CD8-positive, alpha-beta memory T cell (primary cell): ENCODE measurements around the gene PDZRN4. TPM values are rescaled to one million over a fixed set of nuclear protein-coding genes. Genes with fewer than 3 reads are reported as not detected.

Experiments used
- CTCF ChIA-PET: fragments of 350-600 bp; sonication (Branson Sonifier 250); formaldehyde crosslinking; loops from one replicate; lab custom pipeline; 2021; ENCODE audit warnings: antibody characterized with exemption; lab: Charles Lee
- POLR2A ChIA-PET: fragments of 350-600 bp; sonication (Branson Sonifier 250); formaldehyde crosslinking; loops from one replicate; lab custom pipeline; 2021; ENCODE audit warnings: antibody characterized with exemption; lab: Charles Lee
- DNase-seq, 5 donors: peaks; one replicate each; pipeline versions ENCODE4 v3.0.0 to v3.0.0-alpha.2; 2020 to 2022; ENCODE audit warnings: mixed read lengths in 1 of 5
- H3K27ac ChIP-seq: one replicate; pipeline ENCODE4 v1.7.0; 2013; ENCODE audit warnings: low read depth, mild to moderate bottlenecking, low read length, moderate library complexity
- H3K27me3 ChIP-seq: 2 replicates; pipeline ENCODE4 v1.7.0; 2013; ENCODE audit warnings: low read length, mild to moderate bottlenecking; ENCODE audit not compliant: insufficient read depth, poor library complexity, severe bottlenecking
- H3K36me3 ChIP-seq: 2 replicates; pipeline ENCODE4 v1.7.0; 2013; ENCODE audit warnings: mild to moderate bottlenecking, low read length, moderate library complexity; ENCODE audit not compliant: insufficient read depth
- H3K4me1 ChIP-seq: 2 replicates; pipeline ENCODE4 v1.7.0; 2013; ENCODE audit warnings: mild to moderate bottlenecking, low read length, moderate library complexity; ENCODE audit not compliant: insufficient read depth
- H3K4me3 ChIP-seq: 2 replicates; pipeline ENCODE4 v1.7.0; 2013; ENCODE audit warnings: mild to moderate bottlenecking, low read length
- H3K9me3 ChIP-seq: 2 replicates; pipeline ENCODE4 v1.7.0; 2013; ENCODE audit warnings: mild to moderate bottlenecking, low read length
- H3K27ac Mint-ChIP-seq, 8 donors: one replicate each; pipeline ENCODE4 v1.8.0; 2020 to 2021; ENCODE audit warnings: mixed read lengths in 8 of 8, mild to moderate bottlenecking in 6 of 8, inconsistent platforms in 3 of 8, moderate library complexity in 3 of 8
- H3K27me3 Mint-ChIP-seq, 2 donors: one replicate each; pipeline ENCODE4 v1.8.0; 2020 to 2021; ENCODE audit warnings: mixed read lengths in 2 of 2, mild to moderate bottlenecking in 1 of 2, moderate library complexity in 1 of 2
- H3K36me3 Mint-ChIP-seq, 3 donors: one replicate each; pipeline ENCODE4 v1.8.0; 2020 to 2021; ENCODE audit warnings: mixed read lengths in 3 of 3, inconsistent platforms in 1 of 3, mild to moderate bottlenecking in 1 of 3
- H3K4me1 Mint-ChIP-seq, 3 donors: one replicate each; pipeline ENCODE4 v1.8.0; 2020 to 2021; ENCODE audit warnings: mixed read lengths in 3 of 3, inconsistent platforms in 1 of 3, mild to moderate bottlenecking in 1 of 3
- H3K4me3 Mint-ChIP-seq, 7 donors: one replicate each; pipeline ENCODE4 v1.8.0; 2020 to 2021; ENCODE audit warnings: mixed read lengths in 7 of 7, mild to moderate bottlenecking in 6 of 7, moderate library complexity in 4 of 7, inconsistent platforms in 2 of 7
- H3K9me3 Mint-ChIP-seq, 5 donors: one replicate each; pipeline ENCODE4 v1.8.0; 2020 to 2022; ENCODE audit warnings: mixed read lengths in 5 of 5, mild to moderate bottlenecking in 3 of 5, moderate library complexity in 2 of 5, inconsistent platforms in 1 of 5
- polyA plus RNA-seq: library from polyadenylated mRNA; unstranded; fragments of 300-500 nt; fragmentation: Illumina TruSeq; gene quantifications from one replicate; pipeline ENCODE4 v1.2.3, GENCODE V29; 2021
- total RNA-seq, 2 experiments: library from RNA; stranded (reverse); gene quantifications; one replicate each; pipeline ENCODE4 v1.2.3, GENCODE V29; 2021

The PDZRN4 gene
- total and polyA plus RNA-seq, 3 experiments from 2014 or later = not detected

DNA sequence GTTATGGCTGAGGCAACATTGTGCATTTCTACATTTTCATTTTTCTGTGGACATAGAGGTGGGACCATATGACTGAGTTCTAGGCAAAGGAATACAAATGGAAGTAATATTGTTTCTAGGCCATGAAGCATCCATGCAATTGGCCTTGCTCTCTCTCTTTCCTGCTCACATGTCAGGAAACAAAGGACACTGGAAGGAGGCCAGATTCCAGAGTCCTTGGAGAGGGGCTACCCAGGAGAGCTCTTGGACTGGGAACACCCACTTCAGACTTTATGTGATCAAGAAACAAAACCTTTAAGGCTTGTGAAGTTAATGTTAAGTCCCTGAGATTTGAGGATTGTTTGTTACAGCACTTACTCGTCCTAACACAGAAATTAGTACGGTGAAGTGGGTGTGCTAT, 32.8 kb downstream of the PDZRN4 start:
- DNase-seq = no peak
- no peaks in the 10 kb centered on the region for H3K9me3 Mint-ChIP-seq
- peaks cover 0 to 1% of the 10 kb centered on the region in 2 donors for H3K27me3 Mint-ChIP-seq
- H3K4me1 Mint-ChIP-seq = no peaks in the 10 kb centered on the region
- H3K4me3 Mint-ChIP-seq = no peak overlapping the region
- Histone ChIP-seq H3K9me3 (no peaks in the 10 kb centered on the region), H3K4me1 (no peaks in the 10 kb centered on the region), H3K27ac (no peak overlapping the region), H3K4me3 (no peak overlapping the region), H3K27me3 (no peaks in the 10 kb centered on the region), H3K36me3 (no peaks in the 10 kb centered on the region)
- POLR2A ChIA-PET = no interaction called here
- CTCF ChIA-PET = no interaction called here
- H3K27ac Mint-ChIP-seq = no peak overlapping the region
- H3K36me3 Mint-ChIP-seq = no peaks in the 10 kb centered on the region

DNA sequence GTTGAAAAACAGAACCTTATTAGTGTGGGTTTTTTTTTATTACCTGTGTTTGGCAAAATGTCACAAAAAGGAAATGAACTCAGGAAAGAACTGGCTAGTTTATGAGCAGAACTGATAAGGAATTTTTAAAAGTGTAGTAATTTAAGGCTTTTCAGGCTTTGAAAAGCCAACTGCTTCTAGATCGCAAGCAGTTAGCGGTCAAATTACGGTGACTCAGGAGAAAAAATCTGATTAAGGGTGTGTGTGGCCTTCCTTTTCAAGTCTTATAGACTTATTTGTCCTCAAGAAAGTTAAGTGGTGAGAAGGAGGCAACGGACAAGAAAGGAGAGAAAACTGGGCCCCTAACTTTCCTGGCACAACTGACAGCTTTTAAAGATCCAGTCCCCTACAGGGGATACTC, 33.4 kb downstream of the PDZRN4 start:
- POLR2A ChIA-PET = no interaction called here
- H3K9me3 Mint-ChIP-seq = no peaks in the 10 kb centered on the region
- no peak overlapping the region for H3K27ac Mint-ChIP-seq
- DNase-seq = no peak
- Histone ChIP-seq H3K9me3 (no peaks in the 10 kb centered on the region), H3K27ac (no peak overlapping the region), H3K4me3 (no peak overlapping the region), H3K27me3 (no peaks in the 10 kb centered on the region), H3K4me1 (no peaks in the 10 kb centered on the region), H3K36me3 (no peaks in the 10 kb centered on the region)
- H3K4me1 Mint-ChIP-seq = no peaks in the 10 kb centered on the region
- CTCF ChIA-PET = no interaction called here
- H3K4me3 Mint-ChIP-seq = no peak overlapping the region
- H3K36me3 Mint-ChIP-seq = no peaks in the 10 kb centered on the region
- peaks cover 0 to 4% of the 10 kb centered on the region in 2 donors for H3K27me3 Mint-ChIP-seq

DNA sequence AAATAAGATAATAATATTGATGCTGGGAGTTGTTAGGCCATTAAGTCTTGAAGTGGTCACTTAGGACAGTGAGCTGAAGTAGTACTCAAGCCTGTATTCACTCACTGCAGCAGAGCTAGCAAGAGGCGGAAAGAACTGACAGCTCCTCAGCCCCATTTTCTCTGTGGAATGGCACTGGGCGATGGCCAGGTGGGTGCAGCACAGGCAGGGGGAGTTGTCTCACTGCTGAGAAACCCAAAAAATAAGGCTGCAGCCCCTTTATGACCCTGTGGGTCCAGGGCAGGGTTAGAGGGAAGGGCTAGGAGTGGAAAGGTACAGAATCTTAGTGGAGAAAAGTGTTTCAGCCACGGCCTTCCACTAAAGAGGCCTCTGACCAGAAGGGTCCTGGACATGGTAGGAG, 35.5 kb downstream of the PDZRN4 start:
- Mint-ChIP-seq H3K4me3 (no peak overlapping the region), H3K27ac (no peak overlapping the region), H3K4me1 (no peaks in the 10 kb centered on the region), H3K27me3 (peaks cover 0 to 4% of the 10 kb centered on the region in 2 donors), H3K36me3 (no peaks in the 10 kb centered on the region), H3K9me3 (no peaks in the 10 kb centered on the region)
- CTCF ChIA-PET = no interaction called here
- Histone ChIP-seq H3K4me1 (no peaks in the 10 kb centered on the region), H3K27ac (no peak overlapping the region), H3K4me3 (no peak overlapping the region), H3K36me3 (no peaks in the 10 kb centered on the region), H3K9me3 (no peaks in the 10 kb centered on the region), H3K27me3 (no peaks in the 10 kb centered on the region)
- POLR2A ChIA-PET = no interaction called here
- DNase-seq = no peak

DNA sequence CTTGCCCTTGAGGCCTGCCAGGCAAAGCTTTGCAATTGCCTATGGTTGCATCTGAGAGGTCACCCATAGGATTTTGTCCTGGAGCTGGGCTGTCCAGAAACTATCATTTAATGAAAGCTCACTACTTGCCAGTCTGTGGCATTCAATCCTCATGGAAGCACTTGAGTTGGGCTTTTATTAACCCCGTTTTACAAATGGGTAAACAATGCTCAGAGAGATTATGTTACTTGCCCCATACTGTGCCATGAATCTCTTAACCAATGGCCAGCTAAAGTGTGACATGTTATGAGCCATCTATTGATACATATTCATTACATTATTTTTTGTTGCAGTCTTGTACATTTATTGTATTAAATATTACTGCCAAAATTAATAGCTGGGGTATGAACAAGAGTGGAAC, 35.9 kb downstream of the PDZRN4 start:
- CTCF ChIA-PET = no interaction called here

GRCh38 chr12:41225179-41225578, 37.1 kb downstream of the PDZRN4 start:
- peaks cover 0 to 5% of the 10 kb centered on the region in 2 donors for H3K27me3 Mint-ChIP-seq
- no peaks in the 10 kb centered on the region for H3K4me1 Mint-ChIP-seq
- Histone ChIP-seq H3K4me3 (no peak overlapping the region), H3K9me3 (no peaks in the 10 kb centered on the region), H3K27me3 (no peaks in the 10 kb centered on the region), H3K4me1 (no peaks in the 10 kb centered on the region), H3K27ac (no peak overlapping the region), H3K36me3 (no peaks in the 10 kb centered on the region)
- H3K9me3 Mint-ChIP-seq = no peaks in the 10 kb centered on the region
- POLR2A ChIA-PET = no interaction called here
- no peak overlapping the region for H3K27ac Mint-ChIP-seq
- H3K36me3 Mint-ChIP-seq = no peaks in the 10 kb centered on the region
- DNase-seq = no peak
- H3K4me3 Mint-ChIP-seq = no peak overlapping the region
- CTCF ChIA-PET = no interaction called here

More for the DNA sequence above, 35.9 kb downstream of the PDZRN4 start:
- H3K4me3 ChIP-seq = no peak overlapping the region
- no peaks in the 10 kb centered on the region for H3K36me3 ChIP-seq
- no peaks in the 10 kb centered on the region for H3K4me1 ChIP-seq
- H3K27me3 ChIP-seq = no peaks in the 10 kb centered on the region
- Mint-ChIP-seq H3K36me3 (no peaks in the 10 kb centered on the region), H3K4me1 (no peaks in the 10 kb centered on the region), H3K27ac (no peak overlapping the region), H3K9me3 (no peaks in the 10 kb centered on the region), H3K27me3 (peaks cover 0 to 4% of the 10 kb centered on the region in 2 donors), H3K4me3 (no peak overlapping the region)
- no peak for DNase-seq
- no peaks in the 10 kb centered on the region for H3K9me3 ChIP-seq
- POLR2A ChIA-PET = no interaction called here
- no peak overlapping the region for H3K27ac ChIP-seq

DNA sequence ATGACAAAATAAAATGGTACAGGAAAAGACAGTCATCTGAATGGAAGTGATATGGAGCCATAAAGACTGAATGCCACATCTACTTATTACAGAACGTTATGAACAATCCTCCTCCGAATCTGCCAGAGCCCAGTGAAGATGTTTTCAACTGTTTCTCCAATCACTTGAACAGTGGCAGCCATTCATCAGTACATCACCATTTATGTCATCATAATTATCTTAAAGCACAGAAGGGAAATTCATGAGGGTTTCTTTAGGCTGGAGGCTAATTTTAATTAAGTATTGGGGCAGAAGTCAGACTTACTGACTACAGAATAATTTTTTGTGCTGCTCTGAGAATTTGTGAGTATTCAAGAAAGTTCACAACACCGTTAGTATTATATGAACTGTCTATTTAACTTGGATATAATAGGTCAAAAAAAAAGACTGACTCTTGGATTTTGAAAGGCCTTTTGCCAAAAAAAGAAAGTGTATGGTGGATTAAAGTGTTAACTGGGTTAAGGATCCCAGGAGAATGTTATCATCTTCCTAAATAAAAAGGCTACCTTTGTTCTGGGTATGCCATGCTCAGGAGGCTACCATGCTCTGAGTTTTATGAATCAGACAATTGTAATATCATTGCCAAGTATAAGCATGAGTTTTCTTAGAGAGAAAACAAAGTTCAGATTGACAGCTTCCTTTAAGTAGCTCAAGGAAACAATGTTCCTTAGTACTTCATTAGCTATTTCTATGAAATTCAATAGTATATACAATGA, 40.1 kb downstream of the PDZRN4 start:
- Histone ChIP-seq H3K27me3 (no peaks in the 10 kb centered on the region), H3K36me3 (no peaks in the 10 kb centered on the region), H3K9me3 (no peaks in the 10 kb centered on the region), H3K27ac (no peak overlapping the region), H3K4me3 (no peak overlapping the region), H3K4me1 (no peaks in the 10 kb centered on the region)
- Mint-ChIP-seq H3K27me3 (peaks cover 0 to 6% of the 10 kb centered on the region in 2 donors), H3K4me1 (no peaks in the 10 kb centered on the region), H3K27ac (no peak overlapping the region), H3K9me3 (no peaks in the 10 kb centered on the region), H3K36me3 (no peaks in the 10 kb centered on the region), H3K4me3 (no peak overlapping the region)
- no peak for DNase-seq
- CTCF ChIA-PET = no interaction called here
- POLR2A ChIA-PET = no interaction called here

GRCh38 chr12:41230756-41231155, 42.6 kb downstream of the PDZRN4 start:
- no peaks in the 10 kb centered on the region for H3K27me3 ChIP-seq
- H3K4me3 ChIP-seq = no peak overlapping the region
- H3K4me1 Mint-ChIP-seq = no peaks in the 10 kb centered on the region
- CTCF ChIA-PET = no interaction called here
- no peak overlapping the region for H3K27ac ChIP-seq
- H3K36me3 Mint-ChIP-seq = no peaks in the 10 kb centered on the region
- H3K4me1 ChIP-seq = no peaks in the 10 kb centered on the region
- no peaks in the 10 kb centered on the region for H3K9me3 ChIP-seq
- peaks cover 3 to 6% of the 10 kb centered on the region in 2 donors for H3K27me3 Mint-ChIP-seq
- H3K27ac Mint-ChIP-seq = no peak overlapping the region
- POLR2A ChIA-PET = no interaction called here
- H3K9me3 Mint-ChIP-seq = no peaks in the 10 kb centered on the region
- H3K4me3 Mint-ChIP-seq = no peak overlapping the region
- DNase-seq = no peak
- no peaks in the 10 kb centered on the region for H3K36me3 ChIP-seq

GRCh38 chr12:41234692-41235091, 46.6 kb downstream of the PDZRN4 start:
- Histone ChIP-seq H3K9me3 (no peaks in the 10 kb centered on the region), H3K27me3 (no peaks in the 10 kb centered on the region), H3K4me1 (no peaks in the 10 kb centered on the region), H3K4me3 (no peak overlapping the region), H3K27ac (no peak overlapping the region), H3K36me3 (no peaks in the 10 kb centered on the region)
- H3K36me3 Mint-ChIP-seq = no peaks in the 10 kb centered on the region
- no peak for DNase-seq
- ChIA-PET POLR2A (no interaction called here), CTCF (no interaction called here)
- H3K27ac Mint-ChIP-seq = no peak overlapping the region
- no peaks in the 10 kb centered on the region for H3K4me1 Mint-ChIP-seq
- H3K9me3 Mint-ChIP-seq = peaks cover 0 to 4% (median 0%) of the 10 kb centered on the region in 5 donors
- H3K4me3 Mint-ChIP-seq = no peak overlapping the region
- H3K27me3 Mint-ChIP-seq = peaks cover 2 to 3% of the 10 kb centered on the region in 2 donors
